ENCODE data around the gene PDE7B. TPM values are rescaled to one million over a fixed set of nuclear protein-coding genes. Genes with fewer than 3 reads are reported as not detected.

The PDE7B gene
- total RNA-seq, 1 donor from 2014 or later, result 0.53 TPM

GRCh38 chr6:136155191-136155590 lies 303.7 kb downstream of the PDE7B start:
- Histone ChIP-seq H3K4me3 (ENCODE audit: low read depth, low read length) (no peak overlapping the region), H3K36me3 (ENCODE audit: control insufficient read depth, insufficient read depth, low read length) (no peaks in the 10 kb centered on the region), H3K27me3 (ENCODE audit: control insufficient read depth, insufficient read depth, low read length) (no peaks in the 10 kb centered on the region)
- FAIRE-seq (no peak), DNase-seq (ENCODE audit: low read depth) (no peak)
- TF ChIP-seq, protein P1, sequence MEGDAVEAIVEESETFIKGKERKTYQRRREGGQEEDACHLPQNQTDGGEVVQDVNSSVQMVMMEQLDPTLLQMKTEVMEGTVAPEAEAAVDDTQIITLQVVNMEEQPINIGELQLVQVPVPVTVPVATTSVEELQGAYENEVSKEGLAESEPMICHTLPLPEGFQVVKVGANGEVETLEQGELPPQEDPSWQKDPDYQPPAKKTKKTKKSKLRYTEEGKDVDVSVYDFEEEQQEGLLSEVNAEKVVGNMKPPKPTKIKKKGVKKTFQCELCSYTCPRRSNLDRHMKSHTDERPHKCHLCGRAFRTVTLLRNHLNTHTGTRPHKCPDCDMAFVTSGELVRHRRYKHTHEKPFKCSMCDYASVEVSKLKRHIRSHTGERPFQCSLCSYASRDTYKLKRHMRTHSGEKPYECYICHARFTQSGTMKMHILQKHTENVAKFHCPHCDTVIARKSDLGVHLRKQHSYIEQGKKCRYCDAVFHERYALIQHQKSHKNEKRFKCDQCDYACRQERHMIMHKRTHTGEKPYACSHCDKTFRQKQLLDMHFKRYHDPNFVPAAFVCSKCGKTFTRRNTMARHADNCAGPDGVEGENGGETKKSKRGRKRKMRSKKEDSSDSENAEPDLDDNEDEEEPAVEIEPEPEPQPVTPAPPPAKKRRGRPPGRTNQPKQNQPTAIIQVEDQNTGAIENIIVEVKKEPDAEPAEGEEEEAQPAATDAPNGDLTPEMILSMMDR (IDR thresholded peaks at IDR 0.05; ENCODE audit: insufficient read depth, low read length, severe bottlenecking), result no peak

DNA sequence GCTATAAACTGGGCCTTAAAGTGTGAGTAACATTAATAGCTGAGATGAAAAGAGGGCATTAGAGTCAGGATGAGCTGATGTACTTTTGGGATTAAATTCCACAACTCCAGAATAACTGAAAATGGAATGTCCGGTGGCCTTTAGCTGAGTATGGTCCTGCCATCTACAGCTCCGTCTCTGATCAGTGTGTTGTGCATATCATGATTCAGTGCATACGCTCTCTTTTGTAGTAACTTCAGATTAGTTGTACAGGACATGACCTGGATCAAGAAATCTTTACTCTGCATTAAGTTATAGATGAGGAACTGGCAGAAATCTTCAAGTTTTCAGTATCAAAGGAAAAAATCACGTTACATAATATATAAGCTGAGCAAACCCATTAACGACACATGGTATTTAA lies 306.2 kb downstream of the PDE7B start:
- Histone ChIP-seq H3K27me3 (ENCODE audit: control insufficient read depth, insufficient read depth, low read length) (no peaks in the 10 kb centered on the region), H3K4me3 (ENCODE audit: low read depth, low read length) (no peak overlapping the region), H3K36me3 (ENCODE audit: control insufficient read depth, insufficient read depth, low read length) (no peaks in the 10 kb centered on the region)
- DNase-seq (ENCODE audit: low read depth), result no peak
- TF ChIP-seq, protein P1 (IDR thresholded peaks at IDR 0.05; ENCODE audit: insufficient read depth, low read length, severe bottlenecking), result no peak
- FAIRE-seq, result no peak

DNA sequence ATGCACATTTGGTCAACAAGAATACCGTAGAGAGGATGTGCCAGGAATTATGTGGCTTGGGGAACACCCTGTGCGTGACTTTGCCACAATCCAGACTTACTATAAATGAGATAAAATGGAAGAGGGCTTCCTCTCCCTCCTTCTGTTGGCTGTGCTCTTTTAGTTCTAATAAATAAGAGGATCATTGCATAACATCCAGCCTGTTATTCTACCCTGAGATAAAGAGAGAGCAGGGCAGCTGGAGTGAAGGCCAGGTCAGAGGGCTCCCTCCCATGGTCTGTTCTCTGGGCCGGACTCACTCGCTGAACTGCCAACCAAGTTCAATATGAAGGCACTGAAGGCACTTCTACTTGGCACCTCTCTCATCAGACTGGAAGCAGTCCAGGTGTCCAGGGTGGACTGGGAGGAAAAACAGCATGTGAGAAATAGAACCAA lies 306.9 kb downstream of the PDE7B start:
- Histone ChIP-seq H3K4me3 (ENCODE audit: low read depth, low read length) (no peak overlapping the region), H3K36me3 (ENCODE audit: control insufficient read depth, insufficient read depth, low read length) (no peaks in the 10 kb centered on the region), H3K27me3 (ENCODE audit: control insufficient read depth, insufficient read depth, low read length) (no peaks in the 10 kb centered on the region)
- no peak for FAIRE-seq
- TF ChIP-seq, protein P1 (IDR thresholded peaks at IDR 0.05; ENCODE audit: insufficient read depth, low read length, severe bottlenecking), result no peak
- no peak for DNase-seq (ENCODE audit: low read depth)

- Histone ChIP-seq H3K4me3 (ENCODE audit: low read depth, low read length) (no peak overlapping the region), H3K36me3 (ENCODE audit: control insufficient read depth, insufficient read depth, low read length) (no peaks in the 10 kb centered on the region), H3K27me3 (ENCODE audit: control insufficient read depth, insufficient read depth, low read length) (no peaks in the 10 kb centered on the region)
- no peak for FAIRE-seq
- TF ChIP-seq, protein P1 (IDR thresholded peaks at IDR 0.05; ENCODE audit: insufficient read depth, low read length, severe bottlenecking), result no peak
- DNase-seq (ENCODE audit: low read depth), result no peak
These were observed 307.5 kb downstream of the PDE7B start for GRCh38 chr6:136158971-136159370.

DNA sequence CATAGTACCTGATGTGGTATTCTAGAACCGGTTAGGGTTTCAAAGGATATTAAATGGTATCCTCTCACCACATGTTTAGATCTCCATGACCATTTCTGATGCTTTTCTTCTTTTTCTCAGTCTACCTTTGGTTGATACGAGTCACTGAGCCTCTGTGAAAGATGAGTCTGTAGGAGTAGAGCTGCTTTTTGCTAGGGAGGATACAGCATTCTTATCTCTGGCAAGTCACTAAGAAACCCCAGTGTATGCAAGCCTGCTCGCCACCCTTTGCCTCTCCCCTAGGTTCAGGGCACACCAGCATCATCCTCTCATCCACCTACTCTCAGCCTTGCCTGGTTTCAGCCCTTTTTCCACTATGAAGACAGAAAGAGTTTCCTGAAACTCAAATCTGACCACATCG lies 308.7 kb downstream of the PDE7B start:
- no peaks in the 10 kb centered on the region for H3K36me3 ChIP-seq (ENCODE audit: control insufficient read depth, insufficient read depth, low read length)
- TF ChIP-seq, protein P1 (IDR thresholded peaks at IDR 0.05; ENCODE audit: insufficient read depth, low read length, severe bottlenecking), result no peak
- FAIRE-seq (no peak), DNase-seq (ENCODE audit: low read depth) (no peak)
- no peaks in the 10 kb centered on the region for H3K27me3 ChIP-seq (ENCODE audit: control insufficient read depth, insufficient read depth, low read length)
- H3K4me3 ChIP-seq (ENCODE audit: low read depth, low read length), result no peak overlapping the region

GRCh38 chr6:136161950-136162349 lies 310.4 kb downstream of the PDE7B start:
- Histone ChIP-seq H3K4me3 (ENCODE audit: low read depth, low read length) (no peak overlapping the region), H3K27me3 (ENCODE audit: control insufficient read depth, insufficient read depth, low read length) (no peaks in the 10 kb centered on the region), H3K36me3 (ENCODE audit: control insufficient read depth, insufficient read depth, low read length) (no peaks in the 10 kb centered on the region)
- TF ChIP-seq, protein P1 (IDR thresholded peaks at IDR 0.05; ENCODE audit: insufficient read depth, low read length, severe bottlenecking), result no peak
- FAIRE-seq, result no peak
- DNase-seq (ENCODE audit: low read depth), result peak; percentile 12
